ENCODE measurements around the gene INSC. TPM values are rescaled to one million over a fixed set of nuclear protein-coding genes. Genes with fewer than 3 reads are reported as not detected.

Gene INSC
- total and polyA plus RNA-seq, 2 of the 4 experiments (the other 2 are of a cell fraction), result 0.53 to 1.4 TPM

DNA sequence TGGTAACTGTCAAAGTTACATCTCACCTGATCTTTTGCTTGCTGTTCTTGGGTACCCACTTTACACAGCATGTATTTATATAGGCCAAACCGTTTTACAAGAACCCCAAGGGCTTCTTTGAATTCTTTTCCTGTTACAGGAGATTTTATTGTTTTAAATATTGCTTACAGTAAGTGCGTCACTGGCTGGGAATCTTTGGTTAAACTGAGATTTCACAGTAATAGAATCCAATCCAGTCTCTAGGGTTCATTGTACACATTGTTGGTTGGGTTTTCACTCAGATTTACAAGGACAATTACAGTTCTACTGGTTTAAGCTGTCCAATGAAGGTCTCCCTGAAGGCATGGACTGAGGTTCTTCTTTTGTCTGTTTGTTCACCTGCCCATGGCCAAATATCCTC, 171.7 kb downstream of the INSC start:
- Histone ChIP-seq H4K5ac (ENCODE audit: low read depth, low read length) (no peak overlapping the region), H3K79me1 (ENCODE audit: low read depth in 1 of 2, low read length in 2 of 2) (no peaks in the 10 kb centered on the region), H4K20me1 (ENCODE audit: insufficient read depth, low read length) (no peaks in the 10 kb centered on the region), H3K9ac (ENCODE audit: low read depth, low read length) (no peak overlapping the region), H3K23ac (ENCODE audit: low read depth, low read length) (no peak overlapping the region), H2BK20ac (ENCODE audit: low read depth, low read length) (no peak overlapping the region), H3K4me1 (ENCODE audit: control insufficient read depth, insufficient read depth, low read length) (no peaks in the 10 kb centered on the region), H2AK9ac (replicated peaks; ENCODE audit: low read depth, low read length, poor library complexity) (no peak overlapping the region), H3K9me1 (ENCODE audit: insufficient read depth, low read length) (no peaks in the 10 kb centered on the region), H2BK120ac (ENCODE audit: low read depth, low read length) (no peak overlapping the region), H3K27ac (ENCODE audit: insufficient read depth, low read length) (no peak overlapping the region), H3K14ac (replicated peaks; ENCODE audit: low read depth, low read length) (no peak overlapping the region), H2AK5ac (ENCODE audit: low read depth, low read length) (no peak overlapping the region), H2BK15ac (ENCODE audit: low read depth, low read length) (no peak overlapping the region), H4K8ac (ENCODE audit: low read depth in 2 of 2, low read length in 2 of 2) (no peak overlapping the region), H4K91ac (ENCODE audit: insufficient read depth, low read depth, low read length) (no peak overlapping the region), H3K18ac (ENCODE audit: low read depth, low read length) (no peak overlapping the region; the same call in 1 of the 2 replicates), H3K56ac (ENCODE audit: extremely low read depth, insufficient read depth, low read length) (no peak overlapping the region), H3K36me3 (ENCODE audit: control insufficient read depth, insufficient read depth, low read length) (no peaks in the 10 kb centered on the region), H3K4ac (ENCODE audit: low read depth, low read length) (no peak overlapping the region), H3K4me3 (ENCODE audit: insufficient read depth, low read depth, low read length) (no peak overlapping the region), H2BK5ac (ENCODE audit: low read depth, low read length, poor library complexity, severe bottlenecking) (no peak overlapping the region), H3K27me3 (ENCODE audit: control insufficient read depth, insufficient read depth, low read length) (no peaks in the 10 kb centered on the region), H3K9me3 (ENCODE audit: control insufficient read depth, insufficient read depth, low read length) (no peaks in the 10 kb centered on the region), H2AFZ (replicated peaks; ENCODE audit: low read length, poor library complexity) (no peak overlapping the region), H3K4me2 (ENCODE audit: low read depth, low read length) (no peak overlapping the region)
- ChIA-PET POLR2A (ENCODE audit: unreplicated experiment) (no interaction called here), CTCF (no interaction called here)
- no peak for TF ChIP-seq SMC3 (IDR thresholded peaks at IDR 0.05; ENCODE audit: low read depth, low read length)
- TF ChIP-seq, protein P1, sequence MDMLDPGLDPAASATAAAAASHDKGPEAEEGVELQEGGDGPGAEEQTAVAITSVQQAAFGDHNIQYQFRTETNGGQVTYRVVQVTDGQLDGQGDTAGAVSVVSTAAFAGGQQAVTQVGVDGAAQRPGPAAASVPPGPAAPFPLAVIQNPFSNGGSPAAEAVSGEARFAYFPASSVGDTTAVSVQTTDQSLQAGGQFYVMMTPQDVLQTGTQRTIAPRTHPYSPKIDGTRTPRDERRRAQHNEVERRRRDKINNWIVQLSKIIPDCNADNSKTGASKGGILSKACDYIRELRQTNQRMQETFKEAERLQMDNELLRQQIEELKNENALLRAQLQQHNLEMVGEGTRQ (IDR thresholded peaks at IDR 0.05; ENCODE audit: low read depth, low read length), result no peak
- no peak for TF ChIP-seq MAFK (IDR thresholded peaks at IDR 0.05; ENCODE audit: low read depth, low read length)
- TF ChIP-seq MAZ (IDR thresholded peaks at IDR 0.05; ENCODE audit: borderline replicate concordance, low read depth, low read length), result no peak
- no peak for TF ChIP-seq BHLHE40 (IDR thresholded peaks at IDR 0.05; ENCODE audit: low read depth, low read length)
- TF ChIP-seq CEBPB (IDR thresholded peaks at IDR 0.05; ENCODE audit: low read depth, low read length), result no peak
- no peak for TF ChIP-seq RCOR1 (IDR thresholded peaks at IDR 0.05; ENCODE audit: insufficient replicate concordance, low read length)
- dilution Hi-C loops (cut with HindIII; ENCODE audit: low sequenced_read_pairs, unreplicated experiment) (no loop called here), intact Hi-C loops (cut with micrococcal nuclease) (no loop called here), in situ Hi-C loops (cut with MboI; ENCODE audit: low sequenced_read_pairs) (no loop called here)
- ATAC-seq (ENCODE audit: low read depth), result peak; percentile 59
- no peak for DNase-seq
- BruUV-seq (replicated peaks), result no TSS peak
- no CpG with 5 or more reads among the region's 2 CpGs for WGBS, 2 experiments (ENCODE audit: extremely low coverage in 2 of 2, insufficient read length in 1 of 2)
